HG02642 (cell line): Measurements from ENCODE around the gene BAHCC1.

Experiments
- ATAC-seq: cut with Tn5 transposase; IDR thresholded peaks from one replicate; pipeline ENCODE4 v1.9.1; 2021; ENCODE audit warnings: mild to moderate bottlenecking; ENCODE audit not compliant: unreplicated experiment, poor library complexity

BAHCC1 gene

DNA sequence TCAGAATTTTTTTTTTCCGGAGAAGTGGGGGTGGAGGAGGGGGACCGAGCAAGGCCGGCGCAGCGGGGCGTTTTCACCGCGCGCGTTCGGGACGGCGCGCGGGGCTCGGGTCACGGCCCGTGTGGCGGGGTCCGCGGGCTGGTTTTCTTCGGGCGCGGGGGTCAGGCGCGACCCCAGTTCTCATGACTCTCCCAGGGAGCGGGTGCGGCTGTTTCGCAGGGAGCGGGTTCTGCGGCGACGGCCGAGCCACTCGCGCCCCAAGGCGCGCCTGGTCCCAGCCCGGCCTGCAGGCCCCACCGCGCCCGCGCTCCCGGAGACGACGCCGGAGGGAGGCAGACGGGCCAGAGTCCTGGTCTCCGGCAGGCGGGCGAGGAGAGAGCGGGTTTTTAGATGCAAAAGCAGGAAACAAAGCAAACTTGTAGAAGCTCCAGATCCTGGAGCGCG is 1.0 kb downstream of the BAHCC1 start:
- ATAC-seq, result no peak

DNA sequence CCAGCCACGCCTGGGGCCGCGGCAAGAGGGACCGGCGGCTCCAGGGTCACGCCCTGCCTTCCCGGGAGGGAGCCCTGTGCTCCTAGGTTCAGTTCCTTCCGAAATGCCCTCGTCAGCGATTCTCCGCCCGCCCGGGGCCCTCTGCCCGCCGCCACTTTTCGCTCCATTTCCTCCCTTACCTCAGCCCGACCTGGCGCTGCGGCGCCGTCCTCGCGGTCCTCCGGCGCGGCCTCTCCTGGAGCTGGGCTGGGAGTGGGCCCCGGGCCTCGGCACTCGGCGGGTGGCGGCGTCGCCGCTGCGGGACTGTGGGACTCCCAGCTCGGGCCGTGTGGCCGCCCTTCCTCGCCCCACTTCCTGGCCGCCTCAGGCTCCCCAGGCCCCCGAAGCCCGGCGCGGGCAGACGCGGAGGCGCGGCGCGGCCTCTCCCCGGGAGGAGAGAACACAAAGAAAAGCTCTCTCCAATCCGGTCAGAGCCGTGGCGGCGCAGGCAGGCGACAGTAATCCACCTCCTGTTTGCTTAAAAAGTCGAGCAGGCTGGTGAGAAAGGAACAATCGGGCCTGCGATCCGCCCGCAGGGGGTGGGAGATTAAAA is 1.6 kb downstream of the BAHCC1 start:
- no peak for ATAC-seq

DNA sequence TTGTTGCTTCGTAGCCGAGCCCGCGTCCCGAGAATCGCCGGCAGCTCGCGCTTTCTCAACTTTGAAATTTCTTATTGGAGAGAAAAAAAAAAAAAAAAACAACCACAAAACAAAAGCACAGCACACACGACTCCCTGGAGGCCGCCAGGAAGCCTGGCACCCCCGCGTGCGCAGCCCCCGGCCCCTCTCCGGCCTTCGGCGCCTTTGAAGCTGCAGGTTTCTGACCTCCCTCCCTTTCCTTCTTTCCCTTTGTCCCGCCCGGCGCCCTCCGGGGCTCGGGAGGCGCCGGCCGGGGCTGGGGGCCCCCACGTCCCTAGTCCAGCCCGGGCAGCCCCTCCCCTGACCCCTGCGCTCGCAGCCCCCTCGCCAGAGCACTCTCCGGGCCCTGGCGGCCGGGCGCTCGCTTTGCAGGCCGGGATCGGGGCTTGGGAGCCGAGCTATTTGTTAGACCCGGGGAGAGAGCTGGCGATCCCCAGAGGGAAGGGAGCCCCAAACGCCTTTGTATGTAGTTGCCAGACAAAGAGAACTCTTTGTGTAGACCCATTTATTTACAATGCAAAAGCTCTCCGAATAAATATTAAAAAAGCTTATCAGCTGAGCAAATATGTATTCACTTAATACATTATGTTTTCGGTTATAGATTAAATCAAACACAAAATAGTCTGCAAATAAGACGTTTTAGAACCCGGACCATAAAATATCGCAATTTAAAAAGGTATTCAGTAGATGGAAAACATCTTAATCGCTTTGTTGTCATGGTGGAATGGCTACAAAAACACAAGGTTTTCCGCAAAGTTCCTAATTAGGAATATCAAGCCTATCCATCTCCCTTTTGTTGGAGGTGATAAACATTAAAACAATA is 2.3 kb downstream of the BAHCC1 start:
- no peak for ATAC-seq

DNA sequence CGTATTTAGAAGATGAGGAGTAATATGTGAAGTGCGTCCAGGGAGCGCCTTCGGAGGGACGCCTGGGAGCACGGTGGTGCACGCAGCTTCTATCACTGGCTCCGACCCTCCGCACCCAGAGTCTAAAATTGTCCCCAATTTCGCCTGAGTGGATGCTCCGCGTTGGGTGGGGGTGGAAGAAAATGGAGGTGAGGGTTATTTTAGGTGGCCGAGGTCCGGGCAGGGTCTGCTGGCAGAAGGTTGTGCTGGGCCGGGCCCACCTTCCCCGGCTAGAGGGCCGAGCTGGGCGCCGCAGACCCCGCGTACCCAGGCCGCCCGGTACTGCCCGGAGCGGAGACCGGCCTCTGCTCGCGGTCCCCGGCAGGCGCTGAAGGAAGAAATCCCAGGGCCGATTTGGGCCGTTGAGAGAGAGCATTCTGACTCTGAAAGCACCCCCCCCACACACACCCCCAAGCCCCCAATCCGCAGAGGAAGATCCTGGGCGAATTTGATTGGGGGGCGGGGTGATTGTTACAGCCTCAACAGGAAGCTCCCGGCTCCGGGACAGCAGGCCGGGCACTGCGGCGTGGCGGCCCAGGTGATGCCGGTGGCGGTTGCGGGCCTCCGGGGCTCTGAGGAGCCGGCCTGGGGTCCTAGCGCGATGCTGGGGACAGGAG is 3.0 kb downstream of the BAHCC1 start:
- ATAC-seq, result no peak

DNA sequence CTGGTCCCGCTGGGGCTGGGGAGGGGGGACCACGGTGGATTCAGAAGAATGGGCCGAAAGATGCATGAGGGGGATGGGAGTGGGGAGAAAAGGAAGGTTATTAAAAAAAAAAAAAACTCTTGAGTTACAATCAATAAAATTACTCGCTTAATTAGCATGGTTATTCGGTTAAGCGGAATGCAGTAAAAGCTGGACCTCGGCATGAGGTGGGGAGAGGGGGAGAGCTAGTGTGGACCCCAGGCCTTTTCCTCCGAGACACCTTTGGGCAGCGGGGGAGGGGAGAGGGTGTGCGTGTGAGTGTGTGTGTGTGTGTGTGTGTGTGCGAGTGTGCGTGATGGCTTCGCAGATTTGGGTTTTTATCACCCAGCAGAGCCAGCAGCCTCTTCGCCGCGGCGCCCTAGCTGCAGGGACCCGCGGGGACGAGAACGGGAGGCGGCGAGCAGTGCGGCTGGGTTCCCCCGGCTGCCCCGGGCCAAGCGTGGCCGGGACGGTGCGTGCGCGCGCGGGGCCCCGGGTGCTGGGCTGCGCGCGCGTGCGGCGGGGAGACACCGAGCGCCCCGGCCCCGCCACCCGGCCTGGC is 3.7 kb downstream of the BAHCC1 start:
- no peak for ATAC-seq

DNA sequence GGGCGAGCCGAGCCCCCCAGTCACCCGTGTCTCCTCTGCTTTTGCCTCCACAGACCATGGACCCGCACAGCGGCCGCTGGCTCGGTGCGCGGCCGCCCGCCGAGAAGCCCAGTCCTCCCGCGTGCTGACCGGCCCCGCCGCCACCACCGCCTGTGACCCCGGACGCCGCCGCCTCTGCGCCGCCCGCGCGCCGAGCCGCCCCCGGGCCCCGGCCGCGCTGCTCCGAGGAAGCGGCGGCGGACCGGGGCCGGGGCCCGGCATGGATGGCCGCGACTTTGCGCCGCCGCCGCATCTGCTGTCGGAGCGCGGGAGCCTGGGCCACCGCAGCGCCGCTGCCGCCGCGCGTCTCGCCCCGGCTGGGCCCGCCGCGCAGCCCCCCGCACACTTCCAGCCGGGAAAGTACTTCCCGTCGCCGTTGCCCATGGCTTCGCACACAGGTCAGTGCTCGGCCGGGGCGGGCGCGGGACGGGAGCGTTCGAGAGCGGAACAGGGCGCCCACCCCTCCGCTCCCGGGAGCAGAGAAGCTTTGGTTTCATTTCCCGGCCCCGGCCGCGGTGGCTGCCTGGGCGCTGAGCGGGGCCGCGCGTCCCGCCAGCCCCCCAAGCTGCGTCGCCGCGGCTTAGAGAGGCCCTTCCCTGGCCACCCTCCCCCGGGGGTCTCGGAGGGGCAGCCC is 4.4 kb downstream of the BAHCC1 start:
- ATAC-seq, result no peak

DNA sequence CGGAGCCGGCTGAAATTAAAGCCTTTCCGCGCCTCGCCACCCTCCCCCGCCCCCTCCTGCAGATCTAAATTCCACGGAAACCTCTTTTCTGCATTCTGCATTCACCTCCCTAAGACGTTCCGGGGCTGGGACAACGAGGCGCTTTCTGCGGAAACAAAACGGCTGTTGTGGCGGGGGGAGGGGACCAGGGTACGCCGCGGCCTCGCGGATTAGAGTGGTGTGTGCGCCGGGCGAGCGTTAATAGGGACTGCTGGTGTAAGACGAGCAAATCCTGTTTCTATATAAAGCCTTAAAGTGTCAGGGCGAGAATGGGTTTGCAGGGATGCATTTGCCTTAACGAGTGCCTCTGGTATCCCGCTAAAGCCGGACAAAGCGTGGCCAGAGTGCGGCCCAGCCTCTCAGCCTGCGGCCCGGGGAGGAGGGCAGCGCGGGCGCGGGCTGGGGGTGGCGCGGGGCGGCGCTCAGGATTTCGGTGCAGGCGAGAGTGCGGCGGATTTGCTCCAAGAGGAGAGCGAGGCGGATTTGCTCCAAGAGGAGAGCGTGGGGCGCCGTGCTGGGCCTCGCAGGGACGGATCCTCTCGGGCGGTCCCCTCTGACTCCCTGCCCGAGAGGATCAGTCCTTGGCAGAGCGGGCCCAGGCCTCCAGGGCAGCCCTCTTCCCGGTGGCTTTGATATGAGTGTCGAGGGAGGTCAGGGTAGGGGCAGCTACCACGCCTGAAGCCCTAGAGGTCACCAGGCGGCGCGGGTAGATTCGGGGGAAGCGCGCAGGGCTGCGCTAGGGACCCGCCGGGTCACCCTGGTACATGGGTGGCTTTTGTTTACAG is 5.1 kb downstream of the BAHCC1 start:
- ATAC-seq, result no peak

DNA sequence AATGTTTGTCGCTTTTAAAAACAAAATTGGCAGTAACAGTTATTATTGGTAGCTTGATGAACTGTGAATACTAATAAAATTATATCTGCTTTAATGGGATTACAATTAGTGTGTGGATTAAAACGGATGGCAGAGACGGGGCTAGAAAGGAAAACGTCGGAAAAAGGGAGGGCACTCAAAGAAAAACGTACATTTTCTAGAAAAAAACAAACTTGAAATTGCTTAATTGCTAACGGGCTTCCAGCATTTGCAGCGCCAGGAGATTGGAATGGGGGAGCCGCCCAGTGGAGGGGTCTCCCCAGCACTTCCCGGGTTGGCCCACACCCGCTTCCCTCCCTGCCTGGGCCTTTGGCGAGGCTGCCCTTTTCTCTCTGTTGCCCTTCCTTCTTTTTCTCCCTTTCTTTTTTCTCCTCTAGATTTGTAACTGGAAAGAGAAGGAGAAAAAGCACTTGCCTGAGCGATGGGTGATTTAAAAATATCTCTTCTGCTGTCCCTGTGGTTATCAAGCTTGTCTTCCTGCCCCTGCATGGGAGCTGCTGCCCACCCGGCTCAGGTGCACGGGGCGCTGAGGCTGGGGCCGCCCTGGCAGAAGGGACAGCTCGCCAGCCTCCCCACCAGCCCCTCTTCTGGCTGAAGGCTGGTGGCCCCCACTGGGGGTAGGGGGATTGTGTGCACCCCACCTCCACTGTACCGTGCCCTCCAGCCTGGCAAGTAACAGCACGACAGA is 5.9 kb downstream of the BAHCC1 start:
- ATAC-seq, result no peak

DNA sequence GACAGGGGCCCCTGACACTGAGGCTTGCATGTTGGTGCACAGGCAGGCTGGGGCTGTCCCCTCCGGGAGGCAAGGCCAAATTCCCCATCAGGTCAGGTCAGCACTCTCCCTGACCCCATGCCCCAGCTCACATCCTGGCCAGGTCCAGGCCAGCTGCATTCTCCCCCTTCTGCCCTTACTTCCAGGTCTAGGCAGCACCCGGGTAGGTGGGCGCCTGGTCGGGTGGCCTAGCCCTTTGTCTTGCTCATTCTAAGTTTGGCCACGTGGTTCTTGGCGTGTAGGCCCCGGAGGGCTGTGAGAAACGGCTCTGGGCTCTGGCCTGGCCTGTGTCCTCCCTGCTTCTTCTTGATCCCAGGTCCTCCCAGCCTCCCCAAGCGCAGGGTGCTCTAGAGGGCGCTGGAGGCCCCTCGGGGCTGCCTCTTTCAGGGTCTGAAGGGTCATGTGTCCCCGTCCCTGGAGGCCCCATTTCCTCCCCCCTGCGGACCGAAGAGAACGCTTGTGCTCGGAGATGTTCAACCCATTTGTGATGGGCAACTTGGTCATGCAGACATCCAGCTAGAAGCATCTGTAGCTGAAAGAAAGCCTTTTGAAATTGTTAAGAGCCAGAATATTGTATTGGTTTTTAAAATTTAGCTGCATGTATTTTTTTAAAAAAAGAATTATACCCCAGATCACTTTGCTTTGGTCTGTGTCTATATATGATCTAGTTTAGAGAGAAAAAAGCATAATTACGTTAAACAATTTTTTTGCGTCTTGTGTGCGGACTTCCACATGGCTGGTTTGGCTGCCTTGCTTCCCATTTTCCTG is 6.7 kb downstream of the BAHCC1 start:
- no peak for ATAC-seq

DNA sequence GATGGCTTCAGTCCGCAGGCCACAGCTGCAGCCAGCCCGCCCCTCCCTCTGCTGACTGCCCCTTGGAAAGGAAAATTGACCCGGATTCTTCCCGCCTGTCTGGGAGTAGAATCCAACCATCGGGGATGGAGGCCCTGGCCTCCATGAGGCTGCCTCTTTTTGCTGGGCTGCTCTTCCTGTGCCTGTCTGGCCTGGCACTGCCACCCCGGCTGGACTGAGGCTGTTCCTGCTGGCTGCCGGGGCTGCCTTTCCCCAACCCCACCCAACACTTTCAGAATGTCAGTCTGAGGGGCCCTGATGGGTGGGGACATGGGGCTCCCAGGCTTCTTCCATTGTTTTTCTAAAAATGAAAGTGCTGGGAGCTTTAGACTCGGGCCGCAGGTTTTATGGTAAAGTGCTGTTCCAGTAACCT is 7.3 kb downstream of the BAHCC1 start:
- ATAC-seq, result no peak

DNA sequence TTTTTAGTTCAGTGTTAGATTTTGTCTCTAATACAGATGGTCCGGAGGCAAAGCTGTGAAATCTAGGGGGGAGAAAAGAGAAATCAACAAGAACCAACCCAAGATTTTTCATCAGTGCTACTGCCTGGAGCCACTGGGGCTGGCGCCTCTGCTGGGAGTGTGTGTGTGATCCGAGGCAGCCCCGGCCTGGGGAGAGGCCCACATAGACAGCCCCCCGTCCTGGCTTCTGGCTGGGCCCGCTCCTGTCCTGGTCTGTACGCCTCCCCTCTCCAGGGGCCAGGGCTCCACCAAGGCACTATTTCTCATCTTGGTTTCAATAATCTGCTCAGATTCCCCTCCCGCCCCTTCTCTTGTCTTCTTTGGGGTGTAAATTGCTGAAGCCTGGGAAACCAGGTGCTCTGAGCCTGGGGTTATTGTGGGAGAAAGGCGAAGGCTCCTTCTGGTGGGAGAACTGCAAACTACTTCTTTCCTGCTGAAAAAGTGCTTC is 7.8 kb downstream of the BAHCC1 start:
- ATAC-seq, result no peak

DNA sequence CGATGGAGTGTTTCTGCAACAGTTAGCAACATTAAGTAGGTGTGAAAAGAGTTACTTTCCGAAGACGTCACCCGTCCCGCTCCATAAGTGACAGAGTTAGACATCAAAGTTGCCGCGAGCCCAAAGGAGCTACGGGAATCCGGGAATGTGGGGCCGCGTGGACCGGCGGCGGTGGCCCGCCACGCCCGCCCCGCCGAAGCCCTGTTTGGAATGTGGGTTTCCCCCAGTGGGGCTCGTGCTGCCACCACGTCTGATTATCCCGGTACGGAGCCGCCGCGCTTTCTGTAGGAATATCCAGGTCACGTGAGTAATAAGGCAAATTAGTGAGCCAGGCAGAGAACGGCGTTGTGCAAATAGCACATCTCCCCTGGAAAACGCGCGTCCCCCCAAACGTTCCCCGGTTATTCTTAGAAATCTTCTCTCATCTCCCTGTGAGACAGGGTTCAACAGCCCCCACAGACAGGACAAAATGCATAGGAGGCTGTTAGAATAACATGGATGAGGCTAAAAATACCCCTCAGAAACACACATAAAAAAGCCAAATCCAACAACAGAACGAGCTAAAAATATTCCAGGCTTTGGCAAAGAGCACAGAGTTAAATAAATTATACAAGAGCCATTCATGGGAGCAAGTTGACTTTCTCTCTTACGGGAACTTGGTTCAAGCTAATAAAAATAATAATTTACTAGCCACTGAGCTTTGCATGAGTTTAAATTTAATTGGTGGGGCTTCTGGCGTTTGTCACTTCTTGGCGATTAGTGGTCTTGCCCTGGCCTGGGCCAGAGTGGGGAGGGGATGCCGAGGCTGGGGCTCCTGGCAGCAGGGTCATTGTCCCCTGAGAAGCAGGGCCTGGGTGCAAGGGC is 8.6 kb downstream of the BAHCC1 start:
- ATAC-seq, result no peak

DNA sequence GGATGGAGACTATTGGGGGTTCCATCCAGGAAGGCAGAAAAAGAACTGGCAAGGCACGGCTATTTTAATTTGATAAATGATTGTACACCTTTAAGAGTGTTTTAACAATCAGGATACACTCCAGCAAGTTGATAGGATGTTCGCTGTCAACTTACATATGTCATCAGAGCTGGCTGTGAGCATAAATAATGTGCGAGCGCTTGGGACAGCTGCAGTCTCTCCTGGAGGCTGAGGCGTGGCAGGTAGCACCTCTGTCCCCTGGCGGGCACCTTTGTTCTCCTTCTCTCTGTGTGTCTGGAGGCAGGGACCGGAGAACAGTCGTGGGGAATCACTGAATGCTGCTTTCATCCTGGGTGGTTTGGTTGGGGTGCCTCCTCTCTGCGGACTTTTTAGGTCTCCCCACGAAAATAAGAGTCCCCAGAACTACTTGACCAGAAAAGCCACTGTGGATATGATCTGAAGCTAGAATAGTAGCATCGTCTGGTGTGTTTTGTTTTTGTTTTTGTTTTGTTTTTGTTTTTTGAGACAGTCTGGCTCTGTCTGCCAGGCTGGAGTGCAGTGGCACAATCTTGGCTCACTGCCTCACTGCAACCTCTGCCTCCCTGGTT is 9.4 kb downstream of the BAHCC1 start:
- no peak for ATAC-seq

DNA sequence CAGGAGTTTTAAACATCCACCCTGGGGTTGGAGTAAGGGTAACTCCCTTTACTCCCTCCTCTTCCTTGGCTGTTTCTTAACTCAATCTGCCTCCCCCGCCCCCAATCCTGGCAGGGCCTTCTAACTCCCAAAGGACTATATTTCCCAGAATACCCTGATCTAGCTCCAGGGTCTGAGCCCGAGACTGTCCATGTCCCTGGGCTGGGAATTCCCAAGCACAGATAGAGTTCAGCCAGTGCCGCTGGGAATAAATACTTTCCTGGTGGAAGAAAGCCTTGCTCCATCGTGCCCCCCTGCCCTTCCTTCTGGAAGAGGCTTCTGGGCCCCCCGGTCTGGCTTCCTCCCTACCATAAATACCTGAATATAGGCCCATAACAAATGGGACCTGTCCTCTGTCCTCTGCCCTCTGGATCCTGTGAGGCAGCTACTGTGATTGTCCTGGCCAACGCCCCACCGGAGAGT is 10.2 kb downstream of the BAHCC1 start:
- no peak for ATAC-seq

DNA sequence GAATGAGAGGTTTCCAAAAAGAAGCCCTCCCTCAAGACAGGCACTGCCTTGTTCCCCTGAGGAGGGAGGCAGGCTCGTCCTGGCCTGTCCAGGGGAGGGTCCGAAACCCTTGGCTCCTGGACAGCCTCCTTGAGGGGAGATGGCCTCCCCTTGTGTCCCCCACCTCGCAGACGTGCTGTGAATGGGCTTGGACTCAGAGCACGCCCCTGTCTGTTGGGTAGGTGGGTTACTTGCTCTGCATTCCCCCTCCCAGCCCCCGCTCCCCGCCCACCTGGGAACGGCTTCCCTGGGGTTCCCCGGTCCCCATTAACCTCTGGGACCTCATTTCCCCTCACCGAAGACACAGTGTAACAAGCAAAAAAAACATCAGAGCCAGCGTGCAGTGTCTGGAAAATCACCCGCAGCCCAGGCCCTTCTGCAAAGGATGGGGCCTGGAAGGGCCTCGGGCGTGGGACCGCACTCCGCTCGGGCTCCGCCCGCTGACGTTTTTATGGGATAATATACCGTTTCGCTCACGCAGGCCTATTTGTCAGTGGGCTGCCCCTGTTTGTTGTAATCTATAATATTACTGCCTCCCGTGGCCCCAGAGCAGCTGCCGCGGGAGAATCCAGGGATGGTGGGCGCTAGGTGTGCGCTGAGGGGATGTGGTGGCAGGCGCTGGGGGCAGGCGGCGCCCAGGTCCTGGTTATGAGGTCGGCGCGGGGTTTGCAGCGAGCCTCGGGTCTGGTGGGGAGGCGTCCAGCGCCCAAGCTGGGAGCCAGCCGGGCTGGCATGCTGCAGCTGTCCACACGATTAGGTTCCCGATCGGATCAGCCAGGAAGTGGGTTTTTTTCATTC is 11.1 kb downstream of the BAHCC1 start:
- no peak for ATAC-seq

DNA sequence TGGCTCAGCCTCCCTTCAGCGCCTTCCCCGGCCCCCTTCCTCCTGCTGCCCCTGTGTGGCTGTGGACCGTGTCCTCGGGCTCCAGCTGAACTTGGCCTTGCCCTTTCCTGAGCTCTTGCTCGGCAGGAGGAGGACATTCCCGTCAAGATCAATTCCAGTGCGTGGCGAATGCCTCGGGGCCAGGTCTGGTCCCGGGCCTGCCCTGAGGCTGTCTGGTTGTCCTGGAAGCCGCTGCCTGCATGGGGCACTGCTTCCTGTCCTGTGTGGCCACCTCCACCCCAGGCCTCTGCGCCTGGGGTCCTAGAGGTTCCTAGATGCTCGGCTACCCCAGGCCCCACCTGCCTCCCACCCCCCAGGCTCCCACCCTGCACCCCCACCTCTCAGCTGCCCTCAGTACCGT is 12.8 kb downstream of the BAHCC1 start:
- no peak for ATAC-seq
